Prostate gland (tissue), 2 donors: ENCODE data around the gene CPT1C.

Experiments used
- POLR2A ChIP-seq: fragments of 450-650 bp; IDR thresholded peaks from one replicate; pipeline ENCODE4 v1.6.1; 2016; ENCODE audit warnings: antibody characterized with exemption, mild to moderate bottlenecking
- POLR2AphosphoS5 ChIP-seq: sonication (generic); formaldehyde crosslinking; IDR thresholded peaks from one replicate; pipeline ENCODE4 v1.6.1; 2017; ENCODE audit warnings: antibody characterized with exemption
- TF ChIP-seq, protein P1 (sequence below), 4 experiments: fragments of 200-600 bp in 2 of 4; fragments of 450-650 bp in 2 of 4; sonication (generic) in 2 of 4; IDR thresholded peaks; 1 replicate in 3 of 4; 2 replicates in 1 of 4; pipeline ENCODE4 v1.5.1; 2016 to 2019; ENCODE audit warnings: antibody characterized with exemption in 4 of 4, mild to moderate bottlenecking in 2 of 4, moderate library complexity in 2 of 4

GRCh38 chr19:49687150-49687549, 3.8 kb upstream of the CPT1C start:
- TF ChIP-seq, protein P1, sequence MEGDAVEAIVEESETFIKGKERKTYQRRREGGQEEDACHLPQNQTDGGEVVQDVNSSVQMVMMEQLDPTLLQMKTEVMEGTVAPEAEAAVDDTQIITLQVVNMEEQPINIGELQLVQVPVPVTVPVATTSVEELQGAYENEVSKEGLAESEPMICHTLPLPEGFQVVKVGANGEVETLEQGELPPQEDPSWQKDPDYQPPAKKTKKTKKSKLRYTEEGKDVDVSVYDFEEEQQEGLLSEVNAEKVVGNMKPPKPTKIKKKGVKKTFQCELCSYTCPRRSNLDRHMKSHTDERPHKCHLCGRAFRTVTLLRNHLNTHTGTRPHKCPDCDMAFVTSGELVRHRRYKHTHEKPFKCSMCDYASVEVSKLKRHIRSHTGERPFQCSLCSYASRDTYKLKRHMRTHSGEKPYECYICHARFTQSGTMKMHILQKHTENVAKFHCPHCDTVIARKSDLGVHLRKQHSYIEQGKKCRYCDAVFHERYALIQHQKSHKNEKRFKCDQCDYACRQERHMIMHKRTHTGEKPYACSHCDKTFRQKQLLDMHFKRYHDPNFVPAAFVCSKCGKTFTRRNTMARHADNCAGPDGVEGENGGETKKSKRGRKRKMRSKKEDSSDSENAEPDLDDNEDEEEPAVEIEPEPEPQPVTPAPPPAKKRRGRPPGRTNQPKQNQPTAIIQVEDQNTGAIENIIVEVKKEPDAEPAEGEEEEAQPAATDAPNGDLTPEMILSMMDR (IDR thresholded peaks at IDR 0.05) = no peak
- TF ChIP-seq POLR2A = no peak
- no peak for TF ChIP-seq POLR2AphosphoS5
